ENCODE measurements around the gene CHPF.

- TF ChIP-seq CTCF (IDR thresholded peaks at IDR 0.05; ENCODE audit: insufficient read depth, low read length) (no peak), GABPA (IDR thresholded peaks at IDR 0.05; ENCODE audit: low read depth) (no peak), REST (IDR thresholded peaks at IDR 0.05; ENCODE audit: insufficient replicate concordance, low read depth) (no peak), POLR2AphosphoS5 (IDR thresholded peaks at IDR 0.05; ENCODE audit: low read depth) (no peak), SPI1 (IDR thresholded peaks at IDR 0.05; ENCODE audit: borderline replicate concordance, low read depth) (no peak)
These were observed 37.3 kb downstream of the CHPF start for GRCh38 chr2:219506153-219506801.

All from HL-60 (cell line).